Upper lobe of right lung (tissue), 1 donor: Measurements from ENCODE around the gene XCR1. TPM values are rescaled to one million over a fixed set of nuclear protein-coding genes. Genes with fewer than 3 reads are reported as not detected.

Source experiments
- ATAC-seq: fragments of 200-7000 bp; cut with Tn5 transposase; one replicate; pipeline ENCODE4 v1.9.1; 2020; ENCODE audit warnings: mild to moderate bottlenecking, moderate library complexity
- DNase-seq: peaks from one replicate; pipeline ENCODE4 v3.0.0-alpha.2; 2020
- H3K27ac ChIP-seq: fragments of 200-600 bp; one replicate; pipeline ENCODE4 v1.8.0; 2022
- H3K27me3 ChIP-seq: fragments of 200-600 bp; one replicate; pipeline ENCODE4 v1.8.0; 2022; ENCODE audit warnings: mild to moderate bottlenecking
- H3K36me3 ChIP-seq: fragments of 200-600 bp; one replicate; pipeline ENCODE4 v1.8.0; 2022
- H3K4me1 ChIP-seq: fragments of 200-600 bp; one replicate; pipeline ENCODE4 v1.8.0; 2022
- H3K4me3 ChIP-seq: fragments of 200-600 bp; one replicate; pipeline ENCODE4 v1.8.0; 2022; ENCODE audit warnings: mild to moderate bottlenecking
- H3K9me3 ChIP-seq: fragments of 200-600 bp; one replicate; pipeline ENCODE4 v1.8.0; 2022
- CTCF ChIP-seq: fragments of 200-600 bp; IDR thresholded peaks from one replicate; pipeline ENCODE4 v1.8.0; 2022; ENCODE audit warnings: antibody characterized with exemption
- intact Hi-C: fragments of 100-400 bp; cut with DNase I; formaldehyde crosslinking; loops from one replicate; pipeline ENCODE4 v1.11.0; 2022
- total RNA-seq: library from RNA; stranded (reverse); fragmentation: NEBNext Ultra II Directional; extraction: Animal tissue kit (Norgen Biotek cat#: 25700); gene quantifications from one replicate; pipeline ENCODE4 v1.2.1, GENCODE V29; 2021
- donor health status: DM: no; HTN: yes; CAD: no; lungs with severe emphysema.

XCR1 gene
- total RNA-seq, 1 donor from 2014 or later: 0.26 TPM

- H3K4me3 ChIP-seq: no peak overlapping the region
- peaks cover 7% of the 10 kb centered on the region for H3K4me1 ChIP-seq
- H3K27me3 ChIP-seq: no peaks in the 10 kb centered on the region
- peaks cover 72% of the 10 kb centered on the region for H3K36me3 ChIP-seq
- ATAC-seq (peak; percentile 78), DNase-seq (peak; percentile 82)
- H3K9me3 ChIP-seq: no peaks in the 10 kb centered on the region
- TF ChIP-seq CTCF: no peak
- intact Hi-C loops: no loop called here
- H3K27ac ChIP-seq: peak overlapping the region; percentile 34
Observed at GRCh38 chr3:45978006-45978761, 49.1 kb downstream of the XCR1 start.

- Histone ChIP-seq H3K4me3 (no peak overlapping the region), H3K4me1 (peaks cover 16% of the 10 kb centered on the region), H3K9me3 (no peaks in the 10 kb centered on the region), H3K36me3 (peaks cover 66% of the 10 kb centered on the region), H3K27me3 (no peaks in the 10 kb centered on the region), H3K27ac (peak overlapping the region; percentile 11)
- intact Hi-C loops: no loop called here
- TF ChIP-seq CTCF: no peak
- DNase-seq: no peak
- no peak for ATAC-seq
Observed at GRCh38 chr3:45976191-45977091, 50.8 kb downstream of the XCR1 start.

GRCh38 chr3:45975686-45976085, 51.6 kb downstream of the XCR1 start:
- Histone ChIP-seq H3K27ac (peak overlapping the region; percentile 11), H3K4me3 (no peak overlapping the region), H3K27me3 (no peaks in the 10 kb centered on the region), H3K36me3 (peaks cover 63% of the 10 kb centered on the region), H3K9me3 (no peaks in the 10 kb centered on the region), H3K4me1 (peaks cover 16% of the 10 kb centered on the region)
- DNase-seq (no peak), ATAC-seq (no peak)
- TF ChIP-seq CTCF: no peak
- intact Hi-C loops: no loop called here

GRCh38 chr3:45974686-45975085, 52.6 kb downstream of the XCR1 start:
- no peak for TF ChIP-seq CTCF
- H3K9me3 ChIP-seq: no peaks in the 10 kb centered on the region
- DNase-seq (no peak), ATAC-seq (no peak)
- intact Hi-C loops: no loop called here
- no peak overlapping the region for H3K4me3 ChIP-seq
- H3K27me3 ChIP-seq: no peaks in the 10 kb centered on the region
- H3K27ac ChIP-seq: no peak overlapping the region
- H3K36me3 ChIP-seq: peaks cover 59% of the 10 kb centered on the region
- peaks cover 16% of the 10 kb centered on the region for H3K4me1 ChIP-seq

GRCh38 chr3:45972534-45973402, 54.5 kb downstream of the XCR1 start:
- no peak for TF ChIP-seq CTCF
- Histone ChIP-seq H3K9me3 (no peaks in the 10 kb centered on the region), H3K27ac (peak overlapping the region; percentile 69), H3K27me3 (no peaks in the 10 kb centered on the region), H3K4me3 (no peak overlapping the region), H3K36me3 (peaks cover 64% of the 10 kb centered on the region), H3K4me1 (peaks cover 9% of the 10 kb centered on the region)
- intact Hi-C loops: no loop called here
- ATAC-seq (peak; percentile 90), DNase-seq (no peak)
